Upper lobe of left lung (tissue), 6 donors: Measurements from ENCODE around the gene CD6. TPM values are rescaled to one million over a fixed set of nuclear protein-coding genes. Genes with fewer than 3 reads are reported as not detected.

Source experiments
- ATAC-seq, 2 donors: fragments of 200-7000 bp; cut with Tn5 transposase; one replicate each; pipeline ENCODE4 v1.9.1; 2022; ENCODE audit warnings: mild to moderate bottlenecking in 2 of 2, moderate library complexity in 2 of 2; ENCODE audit not compliant: low FRiP score in 2 of 2
- DNase-seq, 2 donors: peaks; one replicate each; pipeline ENCODE4 v3.0.0-alpha.2; 2019 to 2020
- H3K27ac ChIP-seq, 4 donors: fragments of 200-600 bp; sonication (generic); one replicate each; pipeline ENCODE4 v1.5.1; 2016 to 2019
- H3K27me3 ChIP-seq, 4 donors: fragments of 200-600 bp; sonication (generic); one replicate each; pipeline ENCODE4 v1.5.1; 2017 to 2019
- H3K36me3 ChIP-seq, 4 donors: fragments of 200-600 bp; sonication (generic); one replicate each; pipeline ENCODE4 v1.5.1; 2016 to 2019
- H3K4me1 ChIP-seq, 4 donors: fragments of 200-600 bp; sonication (generic); one replicate each; pipeline ENCODE4 v1.5.1; 2018 to 2019
- H3K4me3 ChIP-seq, 4 donors: fragments of 200-600 bp; sonication (generic); one replicate each; pipeline ENCODE4 v1.5.1; 2017 to 2019; ENCODE audit warnings: mild to moderate bottlenecking in 2 of 4, moderate library complexity in 1 of 4
- H3K9me3 ChIP-seq, 4 donors: fragments of 200-600 bp; sonication (generic); one replicate each; pipeline ENCODE4 v1.5.1; 2018 to 2019
- EP300 ChIP-seq, 4 donors: sonication (generic); formaldehyde crosslinking; IDR thresholded peaks; one replicate each; pipeline ENCODE4 v1.5.1; 2017; ENCODE audit warnings: antibody characterized with exemption in 4 of 4, control low read depth in 2 of 4
- POLR2A ChIP-seq, 4 donors: fragments of 450-650 bp; IDR thresholded peaks; one replicate each; pipeline ENCODE4 v1.5.1; 2016 to 2017; ENCODE audit warnings: antibody characterized with exemption in 4 of 4, mild to moderate bottlenecking in 2 of 4
- POLR2AphosphoS5 ChIP-seq, 2 donors: sonication (generic); formaldehyde crosslinking; IDR thresholded peaks; one replicate each; pipeline ENCODE4 v1.5.1; 2017; ENCODE audit warnings: antibody characterized with exemption in 2 of 2
- WGBS, 2 donors: methylation state at CpG; one replicate each; pipeline ENCODE4 v1.1.5; 2017 to 2018; 5-methylcytosine and 5-hydroxymethylcytosine counted together
- total RNA-seq, 6 donors: library from RNA; depleted of rRNA in 4 of 6; stranded (reverse); fragments of >200 nt in 4 of 6; gene quantifications; one replicate each; pipeline versions ENCODE4 v1.1.0 to v1.2.1, GENCODE V29; 2016 to 2021
- TF ChIP-seq, protein P1 (sequence below), 6 experiments: fragments of 450-650 bp in 4 of 6; fragments of 200-600 bp in 2 of 6; sonication (generic) in 2 of 6; IDR thresholded peaks; one replicate each; pipeline ENCODE4 v1.5.1; 2016 to 2019; ENCODE audit warnings: antibody characterized with exemption in 6 of 6
- donor health status: DM: no; HTN: no; CAD: no; lungs with moderate emphysema.
- donor health status: DM: no; HTN: yes; CAD: no; lungs with severe emphysema.

The CD6 gene
- total RNA-seq, 6 donors from 2014 or later = 3.8 to 27.2 (median 5.3) TPM

DNA sequence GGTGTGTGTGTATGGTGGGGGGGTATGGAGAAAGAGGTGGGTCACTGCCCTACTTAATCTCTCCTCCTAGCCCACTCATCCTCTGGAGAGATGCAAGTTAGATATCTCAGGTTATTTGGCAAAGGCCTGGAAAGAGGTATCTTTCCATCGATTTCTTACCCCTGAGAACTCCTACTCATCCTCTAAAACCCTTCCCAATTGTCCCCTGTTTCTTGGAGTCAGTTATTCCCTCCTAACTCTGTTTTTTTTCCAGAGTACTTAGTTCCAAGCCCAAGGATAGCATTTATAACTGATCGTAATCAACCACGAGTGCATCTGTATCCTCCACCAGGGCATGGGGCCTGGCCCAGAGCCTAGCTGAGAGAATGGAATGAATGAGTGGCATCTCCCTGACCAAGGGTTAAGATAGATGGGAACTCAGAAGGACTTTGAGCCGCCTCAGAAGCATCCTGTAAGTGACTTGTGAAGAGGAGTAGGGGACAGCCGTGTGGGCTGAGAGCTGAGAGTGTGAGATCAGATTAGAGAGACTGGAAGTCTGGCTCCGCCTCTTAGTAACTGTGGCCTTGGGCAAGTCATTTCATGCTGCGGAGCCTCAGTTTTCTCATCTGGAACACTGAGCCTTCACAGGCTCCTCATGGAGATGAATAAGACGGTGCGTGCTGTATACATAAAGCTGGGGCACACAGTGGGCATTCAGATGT, 16.2 kb downstream of the CD6 start:
- WGBS, 2 donors = 79 to 86% methylated on average over 9 of the region's 9 CpGs

DNA sequence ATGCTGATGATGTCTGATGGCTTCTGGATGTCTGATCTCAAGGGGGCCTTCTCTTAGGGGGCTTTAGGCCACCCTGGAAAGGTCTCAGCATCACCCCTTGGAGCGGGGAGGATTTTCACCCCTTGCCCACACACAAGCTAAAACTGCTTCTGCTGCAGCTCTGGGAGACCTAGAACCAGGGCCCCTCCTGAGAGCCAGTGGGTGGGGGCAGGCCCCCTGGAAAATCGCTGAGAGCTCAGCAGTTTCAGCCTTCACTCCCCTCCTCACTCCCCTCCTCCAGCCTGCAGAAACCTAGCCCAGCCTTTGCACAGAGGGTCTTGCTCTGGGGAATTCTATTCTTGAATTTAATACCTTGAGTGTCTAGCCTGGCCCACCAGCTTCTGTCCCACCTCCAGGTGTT, 17.2 kb downstream of the CD6 start:
- Histone ChIP-seq H3K36me3 (no peaks in the 10 kb centered on the region), H3K27ac (no peak overlapping the region), H3K4me1 (no peaks in the 10 kb centered on the region), H3K9me3 (no peaks in the 10 kb centered on the region), H3K27me3 (no peaks in the 10 kb centered on the region), H3K4me3 (no peak overlapping the region)
- no peak for TF ChIP-seq POLR2AphosphoS5 (IDR thresholded peaks at IDR 0.05)
- no peak for TF ChIP-seq POLR2A (IDR thresholded peaks at IDR 0.05)
- TF ChIP-seq EP300 (IDR thresholded peaks at IDR 0.05) = no peak
- DNase-seq (no peak), ATAC-seq (no peak)
- WGBS, 2 donors = 73 to 100% methylated on average over 2 of the region's 2 CpGs

More for the DNA sequence above, 16.2 kb downstream of the CD6 start:
- Histone ChIP-seq H3K9me3 (no peaks in the 10 kb centered on the region), H3K27ac (no peak overlapping the region), H3K4me1 (no peaks in the 10 kb centered on the region), H3K4me3 (no peak overlapping the region), H3K27me3 (no peaks in the 10 kb centered on the region), H3K36me3 (no peaks in the 10 kb centered on the region)
- no peak for DNase-seq
- no peak for TF ChIP-seq POLR2A (IDR thresholded peaks at IDR 0.05)
- TF ChIP-seq, protein P1, sequence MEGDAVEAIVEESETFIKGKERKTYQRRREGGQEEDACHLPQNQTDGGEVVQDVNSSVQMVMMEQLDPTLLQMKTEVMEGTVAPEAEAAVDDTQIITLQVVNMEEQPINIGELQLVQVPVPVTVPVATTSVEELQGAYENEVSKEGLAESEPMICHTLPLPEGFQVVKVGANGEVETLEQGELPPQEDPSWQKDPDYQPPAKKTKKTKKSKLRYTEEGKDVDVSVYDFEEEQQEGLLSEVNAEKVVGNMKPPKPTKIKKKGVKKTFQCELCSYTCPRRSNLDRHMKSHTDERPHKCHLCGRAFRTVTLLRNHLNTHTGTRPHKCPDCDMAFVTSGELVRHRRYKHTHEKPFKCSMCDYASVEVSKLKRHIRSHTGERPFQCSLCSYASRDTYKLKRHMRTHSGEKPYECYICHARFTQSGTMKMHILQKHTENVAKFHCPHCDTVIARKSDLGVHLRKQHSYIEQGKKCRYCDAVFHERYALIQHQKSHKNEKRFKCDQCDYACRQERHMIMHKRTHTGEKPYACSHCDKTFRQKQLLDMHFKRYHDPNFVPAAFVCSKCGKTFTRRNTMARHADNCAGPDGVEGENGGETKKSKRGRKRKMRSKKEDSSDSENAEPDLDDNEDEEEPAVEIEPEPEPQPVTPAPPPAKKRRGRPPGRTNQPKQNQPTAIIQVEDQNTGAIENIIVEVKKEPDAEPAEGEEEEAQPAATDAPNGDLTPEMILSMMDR (IDR thresholded peaks at IDR 0.05) = no peak
- TF ChIP-seq POLR2AphosphoS5 (IDR thresholded peaks at IDR 0.05) = no peak
- TF ChIP-seq EP300 (IDR thresholded peaks at IDR 0.05) = no peak
- ATAC-seq = no peak

DNA sequence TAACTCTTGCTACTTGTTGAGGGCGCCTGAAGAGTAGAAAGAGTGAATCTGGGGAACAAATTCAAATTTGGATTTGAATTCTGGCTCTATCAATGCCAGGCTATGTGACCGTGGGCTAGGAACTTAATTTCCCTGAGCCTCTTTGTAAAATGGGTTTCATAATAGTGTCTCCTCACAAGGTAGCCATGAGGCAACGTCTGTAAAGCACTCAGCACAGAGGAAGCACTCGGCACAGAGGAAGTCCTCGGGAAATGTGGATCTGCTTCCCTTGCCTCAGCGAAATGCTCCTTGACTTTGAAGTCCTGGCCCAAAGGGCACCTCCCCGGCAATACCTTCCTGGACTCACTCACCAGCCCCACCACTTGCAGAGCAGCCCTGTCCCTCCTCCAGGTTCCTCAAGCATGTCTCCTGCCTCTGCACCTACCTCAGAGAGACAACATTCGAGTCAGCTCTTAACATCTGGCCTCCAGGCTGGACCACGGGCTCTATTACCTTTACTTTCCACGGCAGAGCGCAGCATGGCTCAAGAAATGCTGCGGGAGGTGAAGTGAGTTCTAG, 17.7 kb downstream of the CD6 start:
- TF ChIP-seq POLR2AphosphoS5 (IDR thresholded peaks at IDR 0.05) = no peak
- TF ChIP-seq, protein P1 (IDR thresholded peaks at IDR 0.05) = no peak
- TF ChIP-seq POLR2A (IDR thresholded peaks at IDR 0.05) = no peak
- TF ChIP-seq EP300 (IDR thresholded peaks at IDR 0.05) = no peak
- ATAC-seq = peak in 1 of 2 donors; percentile 45
- H3K36me3 ChIP-seq = no peaks in the 10 kb centered on the region
- WGBS, 2 donors = 51 to 68% methylated on average over 8 to 12 of the region's 12 CpGs
- DNase-seq = no peak
- no peaks in the 10 kb centered on the region for H3K4me1 ChIP-seq
- H3K27me3 ChIP-seq = no peaks in the 10 kb centered on the region
- H3K4me3 ChIP-seq = no peak overlapping the region
- no peak overlapping the region for H3K27ac ChIP-seq
- no peaks in the 10 kb centered on the region for H3K9me3 ChIP-seq

DNA sequence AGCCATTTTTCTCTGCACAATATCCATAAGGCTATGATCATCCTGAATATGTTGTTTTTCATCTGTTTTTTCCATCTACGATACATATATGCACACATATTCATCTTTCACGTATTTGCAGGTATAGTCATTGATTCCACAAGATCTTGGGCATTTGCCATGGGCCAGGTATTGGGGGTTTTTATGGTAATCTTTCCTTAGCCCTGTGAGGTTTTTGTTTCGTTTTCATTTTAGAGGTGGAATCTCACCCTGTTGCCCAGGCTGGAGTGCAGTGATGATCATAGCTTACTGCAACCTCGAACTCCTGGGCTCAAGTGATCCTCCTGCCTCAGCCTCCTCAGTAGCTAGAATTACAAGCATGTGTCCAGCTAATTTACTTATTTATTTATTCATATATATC, 20.0 kb downstream of the CD6 start:
- DNase-seq (no peak), ATAC-seq (no peak)
- WGBS, 2 donors = 90 to 92% methylated on average over 4 of the region's 4 CpGs
- Histone ChIP-seq H3K27me3 (no peaks in the 10 kb centered on the region), H3K27ac (no peak overlapping the region), H3K4me1 (peaks cover 2 to 14% (median 8%) of the 10 kb centered on the region in 4 donors), H3K4me3 (no peak overlapping the region), H3K9me3 (no peaks in the 10 kb centered on the region), H3K36me3 (no peaks in the 10 kb centered on the region)
- TF ChIP-seq POLR2A (IDR thresholded peaks at IDR 0.05) (no peak), EP300 (IDR thresholded peaks at IDR 0.05) (no peak), POLR2AphosphoS5 (IDR thresholded peaks at IDR 0.05) (no peak)
- TF ChIP-seq, protein P1 (IDR thresholded peaks at IDR 0.05) = no peak

DNA sequence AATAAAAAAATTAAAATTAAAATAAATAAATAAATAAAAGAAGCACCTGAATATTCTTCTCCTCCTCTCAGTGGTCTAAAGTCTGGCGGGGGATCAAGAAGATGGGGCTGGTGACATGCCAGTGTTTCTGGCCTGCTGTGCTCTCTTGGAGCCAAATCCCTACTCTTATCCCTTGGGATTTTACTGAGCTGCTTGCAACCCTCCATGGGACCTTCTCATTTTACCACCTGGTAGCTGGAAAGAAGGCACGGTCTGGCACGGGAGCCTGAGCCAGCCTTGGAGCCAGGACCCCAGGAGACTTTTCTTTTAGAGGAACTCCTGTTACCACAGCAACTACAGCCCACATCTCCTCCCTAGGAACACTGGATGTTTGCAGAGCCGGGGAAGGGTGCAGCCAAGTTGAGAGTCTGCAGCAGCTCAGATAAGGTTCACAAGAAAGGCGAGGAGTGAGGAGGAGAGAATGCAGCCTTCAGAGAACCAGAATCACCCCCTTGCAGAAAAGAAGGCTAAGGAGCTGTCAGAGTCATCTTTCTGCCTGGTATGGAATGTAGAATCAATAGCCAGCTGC, 21.4 kb downstream of the CD6 start:
- no peak for ATAC-seq
- H3K4me1 ChIP-seq = peaks cover 6 to 20% (median 11%) of the 10 kb centered on the region in 4 donors
- no peak overlapping the region for H3K27ac ChIP-seq
- TF ChIP-seq EP300 (IDR thresholded peaks at IDR 0.05) = no peak
- no peak overlapping the region for H3K4me3 ChIP-seq
- no peaks in the 10 kb centered on the region for H3K9me3 ChIP-seq
- no peaks in the 10 kb centered on the region for H3K27me3 ChIP-seq
- DNase-seq = no peak
- 49 to 58% methylated on average over 5 of the region's 5 CpGs for WGBS, 2 donors
- H3K36me3 ChIP-seq = no peaks in the 10 kb centered on the region
